ENCODE measurements around the gene TUBA8.
A peak's percentile ranks its signal among the peaks of the same experiment; 100 is the strongest.
"Not testable (repeated sequence)": the region's sequence is repeated elsewhere in the genome, so short reads cannot be mapped to it uniquely, and the experiment has no call there.

The TUBA8 gene

GRCh38 chr22:18121954-18122554, 11.4 kb downstream of the TUBA8 start:
- no peak for DNase-seq (ENCODE audit: insufficient read length, low spot score)
- FAIRE-seq: no peak

- not testable (repeated sequence) for FAIRE-seq; DNase-seq (ENCODE audit: insufficient read length, low spot score)
These were observed 12.9 kb downstream of the TUBA8 start for GRCh38 chr22:18123476-18124025.

DNA sequence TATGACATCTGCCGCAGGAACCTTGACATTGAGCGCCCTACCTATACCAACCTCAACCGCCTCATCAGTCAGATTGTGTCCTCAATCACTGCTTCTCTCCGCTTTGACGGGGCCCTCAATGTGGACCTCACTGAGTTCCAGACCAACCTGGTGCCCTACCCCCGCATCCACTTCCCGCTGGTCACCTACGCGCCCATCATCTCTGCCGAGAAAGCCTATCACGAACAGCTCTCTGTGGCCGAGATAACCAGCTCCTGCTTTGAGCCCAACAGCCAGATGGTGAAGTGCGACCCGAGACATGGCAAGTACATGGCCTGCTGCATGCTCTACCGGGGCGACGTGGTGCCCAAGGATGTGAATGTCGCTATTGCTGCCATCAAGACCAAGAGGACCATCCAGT, 16.0 kb downstream of the TUBA8 start:
- no peak for FAIRE-seq
- DNase-seq (ENCODE audit: insufficient read length, low spot score): no peak

DNA sequence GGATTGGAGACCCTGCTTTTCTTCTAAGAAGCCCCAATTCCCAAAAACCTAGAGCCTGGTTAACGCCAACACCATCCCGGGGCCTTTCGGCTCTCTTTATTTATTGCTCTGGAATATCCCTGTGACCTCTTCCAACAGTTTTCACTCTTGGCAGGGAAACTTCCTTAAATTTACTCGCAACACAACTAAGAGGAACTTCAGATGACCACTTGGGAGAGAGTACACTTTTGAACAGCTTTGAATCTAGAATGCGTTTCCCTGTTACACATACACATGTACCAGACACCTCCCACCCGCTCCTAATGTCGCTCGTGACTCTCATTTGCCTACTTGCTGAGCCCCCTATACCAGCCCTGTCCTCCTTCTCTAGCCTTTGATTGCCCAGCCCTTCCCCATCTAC, 19.4 kb downstream of the TUBA8 start:
- DNase-seq (ENCODE audit: insufficient read length, low spot score) (no peak), FAIRE-seq (no peak)

DNA sequence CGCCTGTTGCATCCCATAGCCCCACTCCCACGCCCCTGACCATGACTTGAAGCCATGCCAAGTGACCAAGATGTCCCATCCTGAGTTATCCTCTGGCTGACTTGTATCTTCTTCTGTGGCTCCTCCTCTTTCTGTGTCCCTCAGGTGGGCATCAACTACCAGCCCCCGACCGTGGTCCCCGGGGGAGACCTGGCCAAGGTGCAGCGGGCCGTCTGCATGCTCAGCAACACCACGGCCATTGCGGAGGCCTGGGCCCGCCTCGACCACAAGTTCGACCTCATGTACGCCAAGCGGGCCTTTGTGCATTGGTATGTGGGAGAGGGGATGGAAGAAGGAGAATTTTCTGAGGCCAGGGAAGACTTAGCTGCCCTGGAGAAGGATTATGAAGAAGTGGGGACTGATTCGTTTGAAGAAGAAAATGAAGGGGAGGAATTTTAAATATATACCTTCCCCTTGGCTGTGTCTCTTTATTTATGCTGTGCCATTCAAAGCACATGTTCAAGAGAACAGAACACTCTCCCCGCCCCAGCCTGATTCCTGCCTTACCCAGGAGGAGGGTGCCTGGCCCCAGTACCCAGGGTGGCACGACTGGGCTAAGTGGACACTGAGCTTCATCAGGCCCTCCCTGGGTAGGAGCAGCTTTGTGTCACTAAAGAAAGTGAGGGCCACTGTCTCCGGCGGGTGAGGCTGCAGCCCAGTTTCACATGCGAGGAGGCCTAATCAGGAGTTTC, 20.3 kb downstream of the TUBA8 start:
- DNase-seq (ENCODE audit: insufficient read length, low spot score) (no peak), FAIRE-seq (no peak)

GRCh38 chr22:18133452-18133851, 22.8 kb downstream of the TUBA8 start:
- FAIRE-seq (no peak), DNase-seq (ENCODE audit: insufficient read length, low spot score) (no peak)

- DNase-seq (ENCODE audit: insufficient read length, low spot score) (no peak), FAIRE-seq (no peak)
These were observed 26.1 kb downstream of the TUBA8 start for GRCh38 chr22:18136563-18137320.

GRCh38 chr22:18141004-18141403, 30.4 kb downstream of the TUBA8 start:
- FAIRE-seq; DNase-seq (ENCODE audit: insufficient read length, low spot score): not testable (repeated sequence)

DNA sequence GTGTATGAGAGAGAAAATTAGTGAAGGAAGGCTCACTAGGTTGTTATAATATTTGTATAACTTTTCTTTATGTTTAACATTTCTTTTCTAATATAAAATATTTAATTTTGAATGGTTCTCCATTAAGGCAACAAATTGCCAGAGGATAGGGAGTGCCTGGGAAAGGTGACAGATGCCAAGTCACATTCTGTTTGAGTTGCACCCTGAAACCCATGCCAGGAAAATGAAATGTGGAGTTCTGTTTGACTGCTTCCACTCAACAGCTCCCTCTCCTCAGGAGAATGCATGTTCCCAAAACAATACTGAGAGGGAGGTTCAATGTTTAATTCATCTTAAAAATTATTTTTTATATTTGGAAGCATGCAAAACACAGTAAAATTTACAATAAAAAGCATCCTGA, 33.5 kb downstream of the TUBA8 start:
- FAIRE-seq (no peak), DNase-seq (ENCODE audit: insufficient read length, low spot score) (no peak)

- FAIRE-seq: no peak
These were observed 35.2 kb downstream of the TUBA8 start for GRCh38 chr22:18145676-18146388.

DNA sequence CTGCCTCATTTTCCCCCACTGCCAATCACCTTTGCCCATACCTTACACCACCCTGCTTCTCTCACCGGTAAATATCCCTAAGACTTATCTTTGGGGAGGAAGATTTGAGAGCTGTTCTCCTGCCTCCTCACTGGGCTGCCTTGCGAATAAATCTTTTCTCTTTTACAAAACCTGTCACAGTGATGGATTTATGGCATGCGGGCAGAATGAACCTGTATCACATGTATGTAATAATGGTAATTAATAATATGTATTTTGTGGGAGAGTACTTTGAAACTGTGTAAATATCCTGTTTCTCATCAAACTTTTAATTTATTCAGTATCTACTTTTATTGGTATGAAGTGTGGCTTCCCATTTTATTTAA, 35.8 kb downstream of the TUBA8 start:
- DNase-seq (ENCODE audit: insufficient read length, low spot score): no peak
- FAIRE-seq: no peak

More at GRCh38 chr22:18145676-18146388, 35.2 kb downstream of the TUBA8 start:
- no peak for DNase-seq (ENCODE audit: insufficient read length, low spot score)

- FAIRE-seq: no peak
These were observed 37.2 kb downstream of the TUBA8 start for GRCh38 chr22:18147791-18148190.

GRCh38 chr22:18148293-18148965, 37.8 kb downstream of the TUBA8 start:
- no peak for FAIRE-seq
- DNase-seq (ENCODE audit: insufficient read length, low spot score): no peak

More at GRCh38 chr22:18147791-18148190, 37.2 kb downstream of the TUBA8 start:
- DNase-seq (ENCODE audit: insufficient read length, low spot score): no peak

DNA sequence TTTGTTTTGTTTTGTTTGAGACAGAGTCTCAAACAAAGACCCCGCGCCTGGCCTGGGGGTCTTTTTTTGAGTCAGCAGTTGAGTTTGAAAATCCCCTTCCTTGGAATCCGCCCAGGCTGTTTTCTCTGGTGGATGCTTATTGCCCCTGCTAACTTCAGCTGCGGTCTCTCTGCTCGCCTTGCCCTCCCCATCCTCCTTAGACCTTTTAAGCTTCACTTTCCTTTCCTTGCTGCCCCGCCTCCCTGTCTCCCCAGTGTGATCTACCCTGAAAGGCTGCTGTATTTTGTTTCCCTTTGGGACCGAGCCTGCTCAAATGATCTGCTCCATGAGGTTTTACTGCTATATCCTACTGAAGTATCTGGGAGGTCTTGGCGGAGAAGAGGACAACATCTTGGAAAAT, 41.9 kb downstream of the TUBA8 start:
- FAIRE-seq (no peak), DNase-seq (ENCODE audit: insufficient read length, low spot score) (no peak)

- FAIRE-seq (no peak), DNase-seq (ENCODE audit: insufficient read length, low spot score) (no peak)
These were observed 44.3 kb downstream of the TUBA8 start for GRCh38 chr22:18154821-18155390.

GRCh38 chr22:18155546-18155945, 44.9 kb downstream of the TUBA8 start:
- DNase-seq (ENCODE audit: insufficient read length, low spot score); FAIRE-seq: not testable (repeated sequence)

GRCh38 chr22:18156878-18157713, 46.5 kb downstream of the TUBA8 start:
- DNase-seq (ENCODE audit: insufficient read length, low spot score) (peak; percentile 89), FAIRE-seq (peak; percentile 31)

- DNase-seq (ENCODE audit: insufficient read length, low spot score) (no peak), FAIRE-seq (no peak)
These were observed 47.1 kb downstream of the TUBA8 start for GRCh38 chr22:18157714-18158028.

DNA sequence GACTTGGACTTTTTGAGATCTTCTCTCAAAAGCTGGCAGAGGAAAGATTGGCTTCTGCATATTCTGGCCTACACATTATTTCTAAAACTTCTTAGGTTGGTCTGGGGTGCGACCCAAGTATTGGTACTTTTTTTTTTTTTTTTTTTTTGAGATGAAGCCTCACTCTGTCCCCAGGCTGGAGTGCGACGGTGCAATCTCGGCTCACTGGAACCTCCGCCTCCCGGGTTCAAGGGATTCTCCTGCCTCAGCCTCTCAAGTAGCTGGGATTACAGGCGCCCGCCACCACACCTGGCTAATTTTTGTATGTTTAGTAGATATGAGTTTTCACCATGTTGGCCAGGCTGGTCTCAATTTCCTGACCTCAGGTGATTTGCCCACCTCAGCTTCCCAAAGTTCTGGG, 50.0 kb downstream of the TUBA8 start:
- not testable (repeated sequence) for DNase-seq (ENCODE audit: insufficient read length, low spot score); FAIRE-seq

Data from HTR-8/SVneo (cell line).